ENCODE results near the gene COL20A1. TPM values are rescaled to one million over a fixed set of nuclear protein-coding genes. Genes with fewer than 3 reads are reported as not detected.

COL20A1 gene
- total and polyA plus RNA-seq, 2 donors (not counting 1 experiment from before 2014, with no cell fraction given) = not detected

- H3K27me3 Mint-ChIP-seq = peaks cover 21% of the 10 kb centered on the region
- no peaks in the 10 kb centered on the region for H3K4me1 Mint-ChIP-seq
- H3K36me3 ChIP-seq (replicated peaks in 1 of 2; ENCODE audit: control extremely low read depth in 1 of 2, control insufficient read depth in 1 of 2, extremely low read depth in 1 of 2, insufficient read depth in 2 of 2, low read length in 1 of 2) = no peaks in the 10 kb centered on the region
- H4K20me1 ChIP-seq (ENCODE audit: control insufficient read depth, insufficient read depth, low read length, poor library complexity, severe bottlenecking) = no peaks in the 10 kb centered on the region
- H3K27ac Mint-ChIP-seq = no peak overlapping the region
- no peak for DNase-seq
- 88% methylated on average over 9 of the region's 10 CpGs for WGBS (ENCODE audit: insufficient coverage)
- no peak overlapping the region for H3K9ac ChIP-seq (ENCODE audit: low read length)
- no peaks in the 10 kb centered on the region for H3K9me3 ChIP-seq (ENCODE audit: control extremely low read depth in 1 of 3, control insufficient read depth in 2 of 3, insufficient read depth in 1 of 3, low read length in 2 of 3)
- no peak overlapping the region for H3K4me3 ChIP-seq (ENCODE audit: control extremely low read depth in 1 of 5, extremely low read depth in 1 of 5, insufficient read depth in 1 of 5, low read depth in 2 of 5, low read length in 4 of 5)
- POLR2A ChIA-PET = no interaction called here
- TF ChIP-seq EZH2 (IDR thresholded peaks at IDR 0.05; ENCODE audit: borderline replicate concordance, insufficient read depth, low read depth, low read length, poor library complexity, severe bottlenecking) = no peak
- TF ChIP-seq, protein P1, sequence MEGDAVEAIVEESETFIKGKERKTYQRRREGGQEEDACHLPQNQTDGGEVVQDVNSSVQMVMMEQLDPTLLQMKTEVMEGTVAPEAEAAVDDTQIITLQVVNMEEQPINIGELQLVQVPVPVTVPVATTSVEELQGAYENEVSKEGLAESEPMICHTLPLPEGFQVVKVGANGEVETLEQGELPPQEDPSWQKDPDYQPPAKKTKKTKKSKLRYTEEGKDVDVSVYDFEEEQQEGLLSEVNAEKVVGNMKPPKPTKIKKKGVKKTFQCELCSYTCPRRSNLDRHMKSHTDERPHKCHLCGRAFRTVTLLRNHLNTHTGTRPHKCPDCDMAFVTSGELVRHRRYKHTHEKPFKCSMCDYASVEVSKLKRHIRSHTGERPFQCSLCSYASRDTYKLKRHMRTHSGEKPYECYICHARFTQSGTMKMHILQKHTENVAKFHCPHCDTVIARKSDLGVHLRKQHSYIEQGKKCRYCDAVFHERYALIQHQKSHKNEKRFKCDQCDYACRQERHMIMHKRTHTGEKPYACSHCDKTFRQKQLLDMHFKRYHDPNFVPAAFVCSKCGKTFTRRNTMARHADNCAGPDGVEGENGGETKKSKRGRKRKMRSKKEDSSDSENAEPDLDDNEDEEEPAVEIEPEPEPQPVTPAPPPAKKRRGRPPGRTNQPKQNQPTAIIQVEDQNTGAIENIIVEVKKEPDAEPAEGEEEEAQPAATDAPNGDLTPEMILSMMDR (IDR thresholded peaks at IDR 0.05) = no peak
- no peaks in the 10 kb centered on the region for H3K79me2 ChIP-seq (ENCODE audit: control insufficient read depth, insufficient read depth, low read length)
- peaks cover 0 to 23% (median 3%) of the 10 kb centered on the region in 4 experiments for H3K27me3 ChIP-seq (replicated peaks in 1 of 4; ENCODE audit: control extremely low read depth in 1 of 4, control insufficient read depth in 3 of 4, insufficient read depth in 4 of 4, low read length in 3 of 4)
- CTCF ChIA-PET = no interaction called here
- no peak for ATAC-seq (ENCODE audit: low read depth)
- H3K4me3 Mint-ChIP-seq = no peak overlapping the region
- H3K27ac ChIP-seq (ENCODE audit: low read length in 2 of 2) = no peak overlapping the region
- H3K4me2 ChIP-seq (replicated peaks; ENCODE audit: low read depth, low read length, poor library complexity, severe bottlenecking) = no peak overlapping the region
- no peaks in the 10 kb centered on the region for H3K9me3 Mint-ChIP-seq (ENCODE audit: insufficient read depth)
- H3K4me1 ChIP-seq (ENCODE audit: control insufficient read depth in 2 of 2, insufficient read depth in 2 of 2, low read length in 2 of 2) = peaks cover 3 to 5% of the 10 kb centered on the region in 2 donors
- H2AFZ ChIP-seq (ENCODE audit: insufficient read depth, low read depth, low read length, poor library complexity, severe bottlenecking) = no peak overlapping the region
- intact Hi-C loops (cut with micrococcal nuclease) = no loop called here
Observed at GRCh38 chr20:63244468-63244867, 48.5 kb upstream of the COL20A1 start.

GRCh38 chr20:63246490-63247288 lies 46.3 kb upstream of the COL20A1 start:
- DNase-seq = no peak
- POLR2A ChIA-PET = interaction anchor here (0.6 kb wide), 1 partner anchor 189 kb away, joined by 3 read pairs; no protein-coding TSS in a partner anchor
- H3K27ac Mint-ChIP-seq = no peak overlapping the region

More at GRCh38 chr20:63246490-63247288, 46.3 kb upstream of the COL20A1 start:
- peaks cover 33% of the 10 kb centered on the region for H3K27me3 Mint-ChIP-seq
- intact Hi-C loops (cut with micrococcal nuclease) = no loop called here
- peaks cover 3 to 5% of the 10 kb centered on the region in 2 donors for H3K4me1 ChIP-seq (ENCODE audit: control insufficient read depth in 2 of 2, insufficient read depth in 2 of 2, low read length in 2 of 2)
- CTCF ChIA-PET = interaction anchor here (1.3 kb wide), 1 partner anchor 23 kb away, joined by 5 read pairs; no protein-coding TSS in a partner anchor
- no peak for ATAC-seq (ENCODE audit: low read depth)
- no peak overlapping the region for H2AFZ ChIP-seq (ENCODE audit: insufficient read depth, low read depth, low read length, poor library complexity, severe bottlenecking)
- peak overlapping the region; percentile 30 for H3K4me2 ChIP-seq (replicated peaks; ENCODE audit: low read depth, low read length, poor library complexity, severe bottlenecking)
- H4K20me1 ChIP-seq (ENCODE audit: control insufficient read depth, insufficient read depth, low read length, poor library complexity, severe bottlenecking) = no peaks in the 10 kb centered on the region
- 33% methylated on average over 44 of the region's 50 CpGs for WGBS (ENCODE audit: insufficient coverage)
- no peak overlapping the region for H3K27ac ChIP-seq (ENCODE audit: low read length in 2 of 2)
- H3K9ac ChIP-seq (ENCODE audit: low read length) = no peak overlapping the region
- no peaks in the 10 kb centered on the region for H3K36me3 ChIP-seq (replicated peaks in 1 of 2; ENCODE audit: control extremely low read depth in 1 of 2, control insufficient read depth in 1 of 2, extremely low read depth in 1 of 2, insufficient read depth in 2 of 2, low read length in 1 of 2)
- H3K9me3 Mint-ChIP-seq (ENCODE audit: insufficient read depth) = no peaks in the 10 kb centered on the region
- H3K4me3 Mint-ChIP-seq = no peak overlapping the region
- no peaks in the 10 kb centered on the region for H3K9me3 ChIP-seq (ENCODE audit: control extremely low read depth in 1 of 3, control insufficient read depth in 2 of 3, insufficient read depth in 1 of 3, low read length in 2 of 3)
- peaks cover 0 to 29% (median 4%) of the 10 kb centered on the region in 4 experiments for H3K27me3 ChIP-seq (replicated peaks in 1 of 4; ENCODE audit: control extremely low read depth in 1 of 4, control insufficient read depth in 3 of 4, insufficient read depth in 4 of 4, low read length in 3 of 4)
- no peaks in the 10 kb centered on the region for H3K79me2 ChIP-seq (ENCODE audit: control insufficient read depth, insufficient read depth, low read length)
- TF ChIP-seq, protein P1 (IDR thresholded peaks at IDR 0.05) = no peak
- no peak for TF ChIP-seq EZH2 (IDR thresholded peaks at IDR 0.05; ENCODE audit: borderline replicate concordance, insufficient read depth, low read depth, low read length, poor library complexity, severe bottlenecking)
- H3K4me3 ChIP-seq (ENCODE audit: control extremely low read depth in 1 of 5, extremely low read depth in 1 of 5, insufficient read depth in 1 of 5, low read depth in 2 of 5, low read length in 4 of 5) = no peak overlapping the region
- peaks cover 1% of the 10 kb centered on the region for H3K4me1 Mint-ChIP-seq

All from B cell (primary cell).